H1 (cell line): ENCODE measurements around the gene CCDC148. TPM values are rescaled to one million over a fixed set of nuclear protein-coding genes. Genes with fewer than 3 reads are reported as not detected.
A peak's percentile ranks its signal among the peaks of the same experiment; 100 is the strongest.

Source experiments
- ASH2L ChIP-seq: fragments of 200-600, 300-600 bp; sonication (generic); IDR thresholded peaks from one replicate; pipeline ENCODE4 v1.7.1; 2017; ENCODE audit warnings: low read length
- CHD2 ChIP-seq: IDR thresholded peaks from 2 replicates; pipeline ENCODE4 v1.6.1; 2012; ENCODE audit warnings: low read length, improper control_type of control experiment
- CHD7 ChIP-seq: fragments of 300-600 bp; sonication (generic); IDR thresholded peaks from 2 replicates; pipeline ENCODE4 v1.7.1; 2012; ENCODE audit warnings: low read length, moderate library complexity, mild to moderate bottlenecking, inconsistent platforms; ENCODE audit not compliant: insufficient replicate concordance
- CTBP2 ChIP-seq: IDR thresholded peaks from 2 replicates; pipeline ENCODE4 v1.7.0; 2011; ENCODE audit warnings: borderline replicate concordance, mild to moderate bottlenecking, moderate library complexity, mixed read lengths, low read length; ENCODE audit not compliant: insufficient read depth, insufficient read length
- EP300 ChIP-seq, 2 experiments: IDR thresholded peaks; 1 replicate in 1 of 2; 2 replicates in 1 of 2; pipeline ENCODE4 v1.6.1; 2011 to 2012; ENCODE audit warnings: low read depth in 2 of 2, low read length in 2 of 2, mild to moderate bottlenecking in 2 of 2, borderline replicate concordance in 1 of 2, inconsistent platforms in 1 of 2, moderate library complexity in 1 of 2
- KDM4A ChIP-seq: IDR thresholded peaks from one replicate; pipeline ENCODE4 v1.7.1; 2012; ENCODE audit warnings: low read depth, mild to moderate bottlenecking, moderate library complexity, low read length, inconsistent platforms; ENCODE audit not compliant: severe bottlenecking
- POLR2AphosphoS5 ChIP-seq: IDR thresholded peaks from 2 replicates; pipeline ENCODE4 v1.6.1; 2011; ENCODE audit warnings: low read depth, low read length
- POU5F1 ChIP-seq: IDR thresholded peaks from 2 replicates; pipeline ENCODE4 v1.6.1; 2011; ENCODE audit warnings: low read depth, mild to moderate bottlenecking, low read length, moderate library complexity
- RXRA ChIP-seq: IDR thresholded peaks from 2 replicates; pipeline ENCODE4 v1.6.1; 2011; ENCODE audit warnings: low read depth, mild to moderate bottlenecking, low read length, moderate library complexity; ENCODE audit not compliant: insufficient read depth
- ZNF274 ChIP-seq: IDR thresholded peaks from 2 replicates; pipeline ENCODE4 v1.7.0; 2012; ENCODE audit warnings: low read length, borderline replicate concordance; ENCODE audit errors: extremely low read depth
- polyA plus RNA-seq, 7 experiments: library from polyadenylated mRNA; depleted of rRNA in 3 of 7; stranded (reverse) in 5 of 7; unstranded in 2 of 7; fragments of >200 nt in 5 of 7; fragments of 200-250 nt in 2 of 7; gene quantifications; 1 replicate in 5 of 7; 2 replicates in 1 of 7; 4 replicates in 1 of 7; pipeline versions ENCODE4 v1.2.1 to v1.2.3, GENCODE V29; 2011 to 2013; ENCODE audit warnings: missing spikeins in 2 of 7, mixed read lengths in 2 of 7
- total RNA-seq: library from RNA; stranded (reverse); fragmentation: NEBNext Ultra II Directional; extraction: Animal tissue kit (Norgen Biotek cat#: 25700); gene quantifications from 2 replicates; pipeline ENCODE4 v1.2.1, GENCODE V29; 2021

Gene CCDC148
- total and polyA plus RNA-seq, 2 of the 8 experiments (the other 6 are each of a cell fraction or from before 2014, with no cell fraction given) = 0.45 to 1.3 TPM

GRCh38 chr2:158457826-158458616 lies 1.5 kb upstream of the CCDC148 start (continued):
- TF ChIP-seq CTBP2 = peak; percentile 96
- TF ChIP-seq POLR2AphosphoS5 = peak; percentile 60; the same call in 1 of the 2 replicates
- no peak for TF ChIP-seq RXRA
- no peak for TF ChIP-seq POU5F1
- peak; percentile 39 for TF ChIP-seq KDM4A
- TF ChIP-seq ASH2L = peak; percentile 60
- TF ChIP-seq ZNF274 = no peak
- peak in 1 of 2 experiments; percentile 69; a peak in 1 of 3 replicates for TF ChIP-seq EP300 (IDR thresholded peaks at IDR 0.05; ENCODE audit: borderline replicate concordance in 1 of 2, low read depth in 2 of 2, low read length in 2 of 2)
- TF ChIP-seq CHD2 = peak; percentile 14; the same call in 1 of the 2 replicates
- TF ChIP-seq CHD7 = no peak
